Measurements from ENCODE around the gene CST9.

CST9 gene

GRCh38 chr20:23605867-23606651 lies at the start of gene CST9:
Gene CST9, minus strand, starts transcription at chr20:23605917. Its CDS starts 53 bp downstream, at chr20:23605864.
- DNase-seq (ENCODE audit: low read depth) = no peak

- DNase-seq (ENCODE audit: low read depth) = no peak
Observed at GRCh38 chr20:23654717-23655116, 49.0 kb upstream of the CST9 start.

- DNase-seq (ENCODE audit: low read depth) = no peak
Observed at GRCh38 chr20:23654000-23654399, 48.3 kb upstream of the CST9 start.

DNA sequence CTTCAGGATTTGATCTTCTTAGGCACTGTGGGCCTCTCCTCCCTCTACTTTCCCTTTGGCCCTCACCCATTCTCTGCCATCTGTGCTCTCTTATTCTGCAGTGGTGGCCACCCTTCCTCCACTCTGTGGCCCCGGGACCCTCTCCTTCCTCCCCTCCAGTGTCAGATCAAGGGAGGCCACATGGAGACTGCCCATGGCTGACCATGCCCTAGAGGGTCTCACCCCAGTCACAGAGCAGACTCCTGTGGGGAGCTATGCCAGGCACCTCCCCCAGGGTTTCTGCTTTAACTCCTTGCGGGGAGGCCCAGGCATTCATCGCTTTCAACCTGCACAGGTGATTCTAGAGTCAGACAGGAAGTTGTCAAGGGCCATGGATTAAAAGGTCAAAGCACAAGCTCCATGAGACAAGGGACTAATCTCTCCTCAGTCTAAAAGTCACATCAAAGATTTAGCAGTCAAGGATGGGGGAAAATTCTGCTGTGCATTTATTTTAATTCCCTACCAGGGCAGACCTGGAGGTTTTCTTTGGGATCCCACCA lies 47.8 kb upstream of the CST9 start:
- no peak for DNase-seq (ENCODE audit: low read depth)

DNA sequence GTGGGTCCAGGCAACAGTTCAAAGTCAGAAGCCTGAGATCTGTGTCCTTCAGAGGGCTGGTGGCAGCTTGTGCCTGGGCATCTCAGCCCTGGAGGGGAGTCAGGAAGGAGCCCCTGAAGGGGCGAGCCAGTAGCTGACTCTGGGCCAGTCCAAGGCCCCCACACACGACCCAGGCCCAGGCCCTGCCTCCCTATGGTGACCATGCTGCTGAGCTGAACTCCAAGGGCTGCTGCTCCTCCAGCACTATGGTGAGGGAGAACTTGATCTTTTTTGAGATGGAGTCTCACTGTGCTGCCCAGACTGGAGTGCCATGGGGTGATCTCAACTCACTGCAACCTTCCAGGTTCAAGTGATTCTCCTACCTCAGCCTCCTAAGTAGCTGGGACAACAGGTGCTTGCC lies 47.2 kb upstream of the CST9 start:
- no peak for DNase-seq (ENCODE audit: low read depth)

- no peak for DNase-seq (ENCODE audit: low read depth)
Observed at GRCh38 chr20:23652371-23652770, 46.7 kb upstream of the CST9 start.

DNA sequence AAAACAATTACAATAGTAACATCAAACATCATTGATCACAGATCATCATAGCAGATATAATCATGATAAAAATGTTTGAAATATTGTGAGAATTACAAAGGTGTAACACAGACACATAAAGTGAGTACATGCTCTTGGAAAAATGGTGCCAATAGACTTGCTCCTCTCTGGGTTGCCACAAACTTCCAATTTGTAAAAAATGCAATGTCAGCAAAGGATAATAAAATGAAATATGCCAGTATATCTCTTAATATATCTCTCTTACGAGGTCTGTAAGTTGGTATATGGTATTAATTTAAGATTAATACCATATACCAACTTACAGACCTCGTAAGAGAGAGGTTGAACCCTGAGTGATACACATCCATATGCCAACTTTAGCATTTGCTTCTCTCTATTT lies 45.4 kb upstream of the CST9 start:
- DNase-seq (ENCODE audit: low read depth) = no peak

DNA sequence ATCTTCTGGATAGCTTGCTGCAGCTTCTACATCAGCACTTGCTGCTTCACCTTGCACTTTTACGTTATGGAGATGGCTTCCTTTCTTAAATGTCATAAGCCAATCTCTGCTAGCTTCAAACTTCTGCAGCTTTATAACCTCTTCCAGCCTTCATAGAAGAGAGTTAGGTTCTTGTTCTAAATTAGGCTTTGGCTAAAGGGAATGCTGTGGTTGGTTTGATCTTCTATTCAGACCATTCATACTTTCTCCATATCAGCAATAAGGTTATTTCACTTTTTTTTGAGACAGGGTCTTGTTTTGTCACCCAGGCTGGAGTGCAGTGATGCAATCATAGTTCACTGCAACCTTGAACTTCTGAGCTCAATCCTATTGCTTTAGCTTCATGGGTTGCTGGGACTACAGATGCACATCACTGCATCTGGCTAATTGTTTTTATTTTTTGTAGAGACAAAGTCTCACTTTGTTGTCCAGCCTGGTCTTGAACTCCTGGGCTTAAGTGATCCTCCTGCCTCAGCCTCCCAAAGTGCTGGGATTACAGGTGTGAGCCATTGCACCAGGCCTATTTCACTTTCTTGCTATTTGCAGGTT lies 44.2 kb upstream of the CST9 start:
- no peak for DNase-seq (ENCODE audit: low read depth)

DNA sequence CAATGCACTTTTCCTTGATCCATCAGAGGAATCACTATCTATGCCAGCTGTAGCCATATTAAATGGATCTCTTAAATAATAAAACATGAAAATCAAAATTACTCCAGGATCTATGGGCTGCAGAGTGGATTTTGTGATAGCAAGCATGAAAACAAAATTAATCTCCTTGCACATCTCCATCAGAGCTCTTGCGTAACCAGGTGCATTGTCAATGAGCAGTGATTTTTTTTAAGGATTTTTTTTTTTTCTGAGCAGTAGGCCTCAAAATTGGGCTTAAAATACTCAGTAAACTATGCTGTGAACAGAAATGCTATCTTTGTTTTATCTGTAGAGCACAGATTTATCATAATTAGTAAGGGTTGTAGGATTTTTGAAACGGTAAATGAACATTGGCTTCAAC lies 43.5 kb upstream of the CST9 start:
- DNase-seq (ENCODE audit: low read depth) = no peak

GRCh38 chr20:23647346-23647745 lies 41.6 kb upstream of the CST9 start:
- DNase-seq (ENCODE audit: low read depth) = no peak

DNA sequence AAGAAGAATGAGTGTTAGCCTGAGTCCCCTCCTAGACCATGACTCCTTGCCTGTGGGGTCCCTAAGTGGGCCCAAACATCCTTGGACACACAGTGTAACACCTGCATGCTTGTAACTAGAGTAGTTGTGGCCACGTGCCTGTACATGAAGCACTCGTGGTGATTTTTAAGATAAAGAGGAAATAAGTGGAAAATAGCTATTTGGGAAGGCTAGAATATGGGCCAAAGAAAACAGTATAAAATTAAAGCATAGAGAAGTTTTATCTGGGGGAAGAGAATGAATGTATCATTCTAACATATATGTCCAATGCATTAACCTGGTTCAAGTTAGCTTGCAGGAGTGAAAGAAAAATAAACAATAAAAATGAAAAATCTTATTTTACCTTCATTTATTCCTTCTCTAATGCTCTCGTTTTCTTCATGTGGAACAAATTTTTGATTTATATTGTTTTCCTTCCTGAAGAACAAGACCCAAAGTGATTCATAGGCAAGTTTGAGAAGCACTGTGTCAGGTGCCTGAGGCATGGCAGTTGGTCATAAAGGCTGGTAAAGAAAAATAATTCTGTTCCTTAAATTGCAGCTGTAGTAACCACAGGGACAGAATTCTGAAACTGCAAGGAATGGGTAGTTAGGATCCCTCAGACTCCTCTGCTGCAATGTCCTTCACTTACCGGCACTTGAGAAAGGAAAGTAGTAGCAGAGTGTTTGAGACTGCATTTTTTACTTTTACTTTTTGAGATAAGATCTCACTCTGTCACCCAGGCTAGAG lies 40.6 kb upstream of the CST9 start:
- DNase-seq (ENCODE audit: low read depth) = no peak

- DNase-seq (ENCODE audit: low read depth) = no peak
Observed at GRCh38 chr20:23645575-23645974, 39.9 kb upstream of the CST9 start.

DNA sequence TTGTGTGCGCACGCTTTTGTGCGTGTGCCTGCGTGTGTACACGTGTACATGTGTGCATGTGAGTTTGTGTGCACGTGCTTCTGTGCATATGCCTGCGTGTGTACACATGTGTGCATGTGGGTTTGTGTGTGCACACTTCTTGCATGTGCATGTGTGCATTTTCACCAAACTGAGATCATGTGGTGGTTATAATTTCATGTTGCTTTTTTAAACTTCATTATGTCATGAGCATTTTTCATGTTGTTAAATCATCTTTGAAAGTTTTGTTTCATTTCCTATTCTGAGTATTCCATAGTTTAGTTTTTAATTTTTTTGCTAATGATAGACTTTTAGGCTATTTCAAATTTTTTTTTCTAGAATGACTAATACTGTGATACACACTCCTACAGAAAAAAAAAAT lies 38.4 kb upstream of the CST9 start:
- DNase-seq (ENCODE audit: low read depth) = no peak

DNA sequence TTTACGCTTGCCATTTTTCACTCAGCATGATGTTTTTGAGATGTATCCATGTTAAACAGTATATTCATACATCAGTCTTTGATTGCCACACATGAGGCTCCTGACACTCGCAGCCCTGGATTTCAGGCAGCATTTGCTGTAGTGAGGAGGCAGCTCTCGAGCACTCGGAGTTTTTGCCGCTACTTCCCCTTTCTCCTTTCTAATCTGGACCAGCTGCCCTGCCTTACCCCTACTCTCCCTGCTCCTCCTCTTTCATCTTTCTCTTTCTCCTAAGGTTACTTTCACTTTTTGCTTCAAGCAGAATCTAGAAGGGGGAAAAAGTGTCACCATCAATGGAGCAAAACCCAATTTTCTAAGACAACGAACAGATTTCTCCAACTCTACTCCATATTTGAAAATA lies 37.9 kb upstream of the CST9 start:
- DNase-seq (ENCODE audit: low read depth) = no peak

- DNase-seq (ENCODE audit: low read depth) = no peak
Observed at GRCh38 chr20:23641936-23642751, 36.4 kb upstream of the CST9 start.

DNA sequence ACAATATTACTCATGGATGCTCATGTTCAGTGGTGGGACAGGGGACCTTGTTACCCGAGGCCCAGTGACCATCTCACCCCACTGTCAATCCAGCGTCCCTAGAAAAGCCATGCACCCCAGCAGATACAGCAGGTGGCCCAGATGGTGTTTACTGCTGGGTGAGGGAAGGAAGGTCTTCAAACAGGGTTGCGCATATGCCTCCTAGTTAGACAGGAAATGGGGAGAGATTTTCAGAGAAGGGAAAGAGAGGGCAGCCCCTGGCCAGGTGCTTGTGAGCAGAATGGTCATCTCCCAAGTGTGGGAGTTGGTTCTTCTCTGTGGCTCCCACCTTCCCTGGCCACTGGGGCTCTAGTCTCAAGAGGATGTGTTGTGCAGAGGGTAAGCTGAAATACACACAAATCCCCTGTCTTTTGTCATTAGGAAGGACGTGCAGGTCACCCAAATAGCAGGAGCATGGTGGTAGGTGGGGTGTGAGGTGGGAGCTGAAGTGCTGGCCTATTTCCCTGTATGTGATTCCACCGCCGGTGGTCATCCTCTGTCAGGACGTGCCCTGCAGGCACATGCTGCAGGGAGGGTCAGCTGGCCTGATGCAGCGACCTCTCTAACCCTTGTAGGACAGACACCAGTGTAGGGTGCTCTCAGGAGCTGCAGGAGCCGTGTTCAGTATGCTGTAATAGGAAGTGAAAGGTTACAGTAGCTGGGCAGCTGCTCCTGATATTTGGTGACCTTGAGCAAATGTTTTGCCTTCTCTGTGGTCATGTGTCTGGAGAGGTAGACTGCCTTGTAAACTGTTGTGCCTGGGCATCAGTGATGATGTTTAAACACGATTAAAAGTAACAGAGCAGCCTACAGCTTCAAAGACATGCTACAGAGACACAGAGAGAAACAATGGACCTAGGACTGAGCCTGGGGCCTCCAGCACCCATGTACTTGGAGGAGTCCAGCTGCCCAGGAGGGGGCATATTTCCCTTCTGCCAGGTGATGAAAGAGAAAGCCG lies 35.3 kb upstream of the CST9 start:
- DNase-seq (ENCODE audit: low read depth) = no peak

DNA sequence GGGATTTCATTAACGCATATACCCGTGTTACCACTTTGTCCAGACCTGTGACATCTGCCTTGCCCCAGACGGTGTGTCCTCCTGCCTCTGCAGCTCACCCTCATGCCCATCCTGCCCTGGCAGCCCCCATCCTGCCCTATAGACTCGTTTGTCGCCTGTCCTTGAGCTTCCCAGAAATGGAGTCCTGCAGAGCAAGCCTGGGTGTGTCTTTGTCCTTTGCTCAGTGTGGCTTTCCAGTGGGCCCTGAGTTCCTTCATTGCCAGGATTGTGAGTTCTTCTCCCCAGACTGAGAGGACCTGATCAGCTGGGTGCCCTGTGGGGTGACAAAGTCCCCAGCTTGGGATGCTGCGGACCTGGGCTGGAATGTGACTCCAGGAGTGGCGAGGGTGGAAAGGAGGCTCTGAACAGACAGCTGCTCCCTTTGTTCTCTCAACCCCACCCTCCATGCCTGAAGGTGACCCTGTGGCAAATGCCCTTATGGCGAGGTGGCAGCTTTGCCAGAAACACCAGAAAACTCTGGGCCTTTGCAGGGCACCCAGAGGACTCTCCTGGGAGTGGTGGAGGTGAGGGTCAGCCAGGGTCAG lies 34.4 kb upstream of the CST9 start:
- no peak for DNase-seq (ENCODE audit: low read depth)

GRCh38 chr20:23639490-23639958 lies 33.8 kb upstream of the CST9 start:
- no peak for DNase-seq (ENCODE audit: low read depth)

DNA sequence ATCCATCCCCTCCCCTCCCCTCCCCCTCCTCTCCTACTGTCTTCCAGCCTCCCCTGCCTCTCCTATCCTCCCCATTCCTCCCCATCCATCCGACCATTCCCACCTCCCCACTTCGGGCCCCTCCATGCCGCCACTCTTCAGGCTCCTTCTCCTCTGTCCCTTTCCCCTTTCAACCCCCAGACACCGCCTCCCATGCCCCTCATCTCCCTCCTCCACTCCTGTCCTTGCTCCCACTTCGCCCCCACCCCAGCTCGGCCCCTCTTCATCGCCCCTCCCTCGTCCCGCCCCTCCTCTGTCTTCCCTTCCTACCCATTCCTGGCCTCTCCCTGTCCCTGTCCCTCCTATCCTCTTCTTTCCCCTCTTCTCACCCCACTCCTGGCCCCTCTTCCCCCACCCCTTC lies 32.6 kb upstream of the CST9 start:
- DNase-seq (ENCODE audit: low read depth) = no peak

Data from stimulated activated CD8-positive, alpha-beta memory T cell treated with anti-CD3 and anti-CD28 coated beads, Interleukin-15, amount 100 ng/mL, for 24 hours (primary cell).